Pancreas (tissue), 10 donors: Measurements from ENCODE around the gene CDC14B. TPM values are rescaled to one million over a fixed set of nuclear protein-coding genes. Genes with fewer than 3 reads are reported as not detected.
"Not testable (repeated sequence)": the region's sequence is repeated elsewhere in the genome, so short reads cannot be mapped to it uniquely, and the experiment has no call there.

Experiments
- ATAC-seq, 4 donors: fragments of 200-7000 bp; cut with Tn5 transposase; one replicate each; pipeline versions ENCODE4 v1.8.0 to v1.9.1; 2020; ENCODE audit warnings: mild to moderate bottlenecking in 4 of 4, moderate library complexity in 4 of 4
- DNase-seq, 6 donors: peaks; one replicate each; pipeline ENCODE4 v3.0.0-alpha.2; 2020
- FAIRE-seq: peaks from 2 replicates; lab custom pipeline; 2012; peaks lifted over from hg19 to GRCh38; lab: Jason Lieb, UNC
- H3K27ac ChIP-seq, 4 donors: fragments of 200-600 bp; sonication (generic); 1 replicate in 3 of 4; 2 replicates in 1 of 4; pipeline versions ENCODE4 v1.5.0 to v1.8.0; 2020
- H3K27me3 ChIP-seq, 4 donors: fragments of 200-600 bp; one replicate each; pipeline ENCODE4 v1.8.0; 2021
- H3K36me3 ChIP-seq, 3 donors: fragments of 200-600 bp; sonication (generic) in 1 of 3; one replicate each; pipeline versions ENCODE4 v1.5.0 to v1.8.0; 2020 to 2021
- H3K4me1 ChIP-seq, 3 donors: fragments of 200-600 bp; one replicate each; pipeline ENCODE4 v1.8.0; 2021
- H3K4me3 ChIP-seq, 4 donors: fragments of 200-600 bp; sonication (generic) in 2 of 4; one replicate each; pipeline versions ENCODE4 v1.5.0 to v1.8.0; 2020 to 2021
- H3K9me3 ChIP-seq, 4 donors: fragments of 200-600 bp; one replicate each; pipeline ENCODE4 v1.8.0; 2021
- CTCF ChIP-seq, 4 donors: fragments of 200-600 bp; sonication (generic) in 3 of 4; IDR thresholded peaks; one replicate each; pipeline versions ENCODE4 v1.5.0 to v1.8.0; 2021; ENCODE audit warnings: antibody characterized with exemption in 4 of 4
- WGBS, 2 donors: extraction: QIAGEN DNeasy Blood & Tissue Kit; methylation state at CpG; one replicate each; pipeline ENCODE4 v1.1.7; 2013; 5-methylcytosine and 5-hydroxymethylcytosine counted together
- intact Hi-C, 3 donors: fragments of 100-400 bp; cut with DNase I; formaldehyde crosslinking; loops; one replicate each; pipeline versions ENCODE4 v1.11.1 to v1.14.2; 2022
- polyA plus RNA-seq, 2 donors: library from polyadenylated mRNA; stranded (reverse); fragments of 200-250 nt; gene quantifications; one replicate each; pipeline ENCODE4 v1.2.3, GENCODE V29; 2013
- total RNA-seq, 6 donors: library from RNA; stranded (reverse); fragmentation: NEBNext Ultra II Directional in 4 of 6; extraction: Animal tissue kit (Norgen Biotek cat#: 25700) in 4 of 6; gene quantifications; one replicate each; pipeline versions ENCODE4 v1.2.1 to v1.2.4, GENCODE V29; 2021 to 2023
- donor health status: healthy with polysubstance abuse.
- donor health status: DM: no; HTN: no; CAD: no; lungs with moderate emphysema.
- donor health status: DM: no; HTN: no; CAD: no.
- donor health status: control.
- donor health status: control.
- donor health status: Bipolar disorder and iron deficiency.
- donor health status: DM: yes; HTN: yes; CAD: no.
- donor health status: DM: no; HTN: no; CAD: no.
- donor health status: DM: no; HTN: no; CAD: no.
- donor health status: DM: yes; HTN: yes; CAD: no.

Gene CDC14B
- total and polyA plus RNA-seq, 8 donors, result 4.6 to 19.3 (median 11.4) TPM

DNA sequence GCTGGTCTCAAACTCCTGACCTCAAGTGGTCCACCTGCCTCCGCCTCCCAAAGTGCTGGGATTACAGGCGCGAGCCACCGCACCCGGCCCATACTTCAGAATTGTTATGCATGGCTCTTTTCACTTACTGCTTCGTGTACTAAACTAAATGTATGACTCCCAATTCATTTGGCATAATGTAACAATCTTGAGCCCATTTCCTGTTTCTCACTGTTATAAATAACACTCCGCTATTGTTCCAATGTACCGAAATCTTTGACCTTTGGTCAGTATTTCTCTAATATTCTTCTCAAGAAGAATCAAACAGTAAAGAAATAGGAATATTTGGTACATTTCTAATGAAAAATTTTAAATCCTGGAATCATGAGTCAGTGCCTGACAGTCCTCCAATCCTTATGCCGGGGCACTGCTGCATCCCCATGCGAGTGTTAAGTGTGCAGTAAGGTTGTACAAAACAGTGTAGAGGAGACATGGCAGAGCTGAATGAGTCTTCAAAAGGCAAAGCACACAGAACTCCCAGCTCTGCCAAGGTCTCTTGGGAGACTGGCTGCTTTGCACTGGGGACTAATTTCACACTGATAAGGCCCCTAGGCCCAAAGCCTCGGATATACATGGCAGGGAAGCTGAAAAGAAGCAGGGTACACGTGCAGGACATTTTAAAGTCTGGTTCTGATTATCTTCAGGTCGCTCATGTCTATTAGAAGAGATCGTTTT is 111.3 kb downstream of the CDC14B start:
- no peak for DNase-seq
- Histone ChIP-seq H3K27ac (no peak overlapping the region), H3K9me3 (no peaks in the 10 kb centered on the region), H3K36me3 (peaks cover 0 to 7% (median 0%) of the 10 kb centered on the region in 3 donors), H3K4me1 (no peaks in the 10 kb centered on the region), H3K4me3 (no peak overlapping the region), H3K27me3 (no peaks in the 10 kb centered on the region)
- no peak for FAIRE-seq
- intact Hi-C loops, result no loop called here
- WGBS, 2 donors, result 86% methylated on average over 14 of the region's 14 CpGs
- no peak for ATAC-seq
- TF ChIP-seq CTCF (IDR thresholded peaks at IDR 0.05), result no peak

DNA sequence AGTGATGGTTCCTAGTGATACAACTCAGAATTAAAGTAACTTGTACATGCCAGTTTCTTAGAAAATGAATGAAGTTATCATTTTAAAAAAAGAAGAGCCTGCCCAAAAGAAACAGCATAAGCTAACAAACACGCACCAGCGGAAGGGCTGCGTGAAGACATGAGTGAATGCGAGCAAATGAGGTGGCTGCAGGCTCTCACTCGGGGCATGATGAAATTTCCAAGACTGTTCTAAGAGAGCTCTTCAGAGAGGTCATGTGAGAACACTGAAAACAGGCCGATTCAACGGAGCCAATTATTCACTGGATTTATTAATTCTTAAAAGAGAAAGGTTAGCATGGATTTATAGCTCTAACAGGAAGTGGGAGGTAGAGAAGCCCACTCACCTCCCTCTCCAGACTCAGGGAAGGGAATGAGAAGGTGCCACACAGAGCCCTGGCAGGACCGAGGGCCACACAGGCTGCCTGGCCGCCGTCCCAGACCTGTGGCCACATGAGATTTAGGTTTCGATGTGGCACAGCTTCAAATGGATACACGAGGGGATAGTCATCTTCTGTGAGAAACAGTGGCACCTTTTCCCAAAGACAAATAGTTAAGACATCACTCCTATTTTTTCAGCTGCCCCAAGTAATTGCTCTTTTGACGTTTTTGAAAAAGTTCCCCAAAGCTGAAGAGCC is 114.2 kb downstream of the CDC14B start:
- FAIRE-seq, result no peak
- DNase-seq, result no peak
- Histone ChIP-seq H3K27ac (no peak overlapping the region), H3K36me3 (peaks cover 0 to 7% (median 0%) of the 10 kb centered on the region in 3 donors), H3K4me1 (no peaks in the 10 kb centered on the region), H3K27me3 (no peaks in the 10 kb centered on the region), H3K4me3 (no peak overlapping the region), H3K9me3 (no peaks in the 10 kb centered on the region)
- 86 to 87% methylated on average over 13 of the region's 13 CpGs for WGBS, 2 donors
- intact Hi-C loops, result no loop called here
- no peak for TF ChIP-seq CTCF (IDR thresholded peaks at IDR 0.05)
- ATAC-seq, result no peak

DNA sequence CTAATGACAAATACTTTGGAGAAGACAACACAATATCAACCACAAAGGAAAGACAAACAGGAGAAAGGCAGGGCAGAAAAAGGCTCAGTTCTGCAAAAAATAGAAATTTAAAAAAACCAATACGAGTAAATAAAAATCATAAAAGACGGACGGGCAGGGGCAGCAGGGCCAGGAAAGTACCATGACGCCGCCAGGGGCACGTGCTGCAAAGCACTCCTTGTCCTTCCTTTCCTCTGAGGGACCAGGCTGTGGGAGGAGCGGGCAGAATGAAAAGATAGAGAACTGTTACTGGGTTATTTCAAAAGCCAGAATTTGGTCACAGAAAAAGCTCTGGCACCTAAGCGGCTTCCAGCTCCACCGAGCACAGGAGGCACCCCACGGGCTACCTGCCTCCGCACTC is 115.7 kb downstream of the CDC14B start:
- no peaks in the 10 kb centered on the region for H3K9me3 ChIP-seq
- 93 to 95% methylated on average over 10 to 11 of the region's 11 CpGs for WGBS, 2 donors
- no peaks in the 10 kb centered on the region for H3K27me3 ChIP-seq
- peaks cover 0 to 7% (median 0%) of the 10 kb centered on the region in 3 donors for H3K36me3 ChIP-seq
- TF ChIP-seq CTCF (IDR thresholded peaks at IDR 0.05), result no peak
- FAIRE-seq (no peak), DNase-seq (no peak), ATAC-seq (no peak)
- no peak overlapping the region for H3K27ac ChIP-seq
- intact Hi-C loops, result no loop called here
- H3K4me3 ChIP-seq, result no peak overlapping the region
- no peaks in the 10 kb centered on the region for H3K4me1 ChIP-seq

DNA sequence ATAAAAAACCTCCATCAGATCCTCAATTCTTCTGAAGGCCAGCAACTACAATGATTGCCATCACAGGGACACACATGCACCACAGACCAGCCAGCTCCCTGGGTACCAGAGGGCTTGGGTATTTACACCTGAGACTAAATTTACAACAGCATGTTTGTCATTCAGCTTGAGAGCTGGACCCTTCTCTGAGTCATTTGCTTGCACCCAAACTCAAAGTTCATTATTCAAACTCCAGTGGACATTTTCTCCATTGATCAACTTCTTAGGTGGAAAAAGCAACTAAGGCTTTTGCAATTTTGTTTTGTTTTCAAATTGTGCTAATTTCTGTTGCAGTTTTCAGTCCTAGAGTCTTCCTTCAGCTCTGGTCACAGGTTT is 116.3 kb downstream of the CDC14B start:
- H3K27me3 ChIP-seq, H3K9me3 ChIP-seq, intact Hi-C loops, H3K4me3 ChIP-seq, ATAC-seq, DNase-seq, H3K4me1 ChIP-seq, H3K27ac ChIP-seq, FAIRE-seq, H3K36me3 ChIP-seq: not testable (repeated sequence)

- Histone ChIP-seq H3K4me3 (no peak overlapping the region), H3K9me3 (no peaks in the 10 kb centered on the region), H3K27ac (no peak overlapping the region), H3K4me1 (no peaks in the 10 kb centered on the region), H3K27me3 (no peaks in the 10 kb centered on the region), H3K36me3 (no peaks in the 10 kb centered on the region)
- no peak for FAIRE-seq
- no peak for ATAC-seq
- WGBS, 2 donors, result 84 to 91% methylated on average over 6 of the region's 6 CpGs
- intact Hi-C loops, result no loop called here
- no peak for DNase-seq
- TF ChIP-seq CTCF (IDR thresholded peaks at IDR 0.05), result no peak
These were observed 116.9 kb downstream of the CDC14B start for GRCh38 chr9:96502539-96503373.
